Measurements from ENCODE around the gene FBXO44.

DNA sequence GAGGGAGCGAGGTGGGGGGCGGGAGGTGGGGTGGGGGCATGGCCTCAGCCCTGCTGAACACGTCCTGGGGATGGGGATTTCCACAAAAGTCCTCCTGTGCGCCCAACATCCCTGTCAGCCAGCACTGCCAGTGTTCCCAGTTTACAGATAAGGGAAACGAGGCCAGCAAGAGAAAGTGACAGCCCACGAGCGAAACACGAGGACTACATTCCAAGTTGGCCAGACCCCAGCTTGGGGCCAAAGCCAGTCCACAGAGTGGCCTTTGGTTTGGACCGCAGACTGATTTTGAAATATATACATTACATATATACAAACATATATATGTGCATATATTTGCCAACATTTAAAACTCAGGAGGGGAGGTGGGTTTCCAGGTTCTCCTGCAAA, 5.4 kb upstream of the FBXO44 start:
- TF ChIP-seq TAF1 (IDR thresholded peaks at IDR 0.05; ENCODE audit: borderline replicate concordance, insufficient read depth, low read length) (no peak), SIN3A (IDR thresholded peaks at IDR 0.05; ENCODE audit: borderline replicate concordance, insufficient read depth, low read length) (no peak)
